GM13977 (cell line): ENCODE measurements around the gene JCAD.

Experiments
- DNase-seq: peaks from one replicate; pipeline ENCODE4 v3.0.0; 2012; ENCODE audit warnings: low spot score
- CTCF ChIP-seq: IDR thresholded peaks from 2 replicates; pipeline ENCODE4 v1.5.1; 2012; ENCODE audit warnings: mild to moderate bottlenecking, control low read depth; ENCODE audit not compliant: insufficient read depth; ENCODE audit errors: extremely low read depth, missing control alignments
- in situ Hi-C: fragments of 300-500 bp; cut with MboI; formaldehyde crosslinking; loops from one replicate; pipeline ENCODE4 v1.12.0; 2022; ENCODE audit warnings: low sequenced_read_pairs, low pct_unique_long_range_greater_than_20kb, mixed read lengths, inconsistent platforms; ENCODE audit not compliant: unreplicated experiment

JCAD gene

GRCh38 chr10:30083934-30084333 lies 24.5 kb upstream of the JCAD start:
- no peak for DNase-seq
- no peak for TF ChIP-seq CTCF
- in situ Hi-C loops: no loop called here

GRCh38 chr10:30081182-30081581 lies 21.8 kb upstream of the JCAD start:
- DNase-seq: no peak
- in situ Hi-C loops: no loop called here
- TF ChIP-seq CTCF: no peak

GRCh38 chr10:30080161-30080560 lies 20.8 kb upstream of the JCAD start:
- no peak for DNase-seq
- in situ Hi-C loops: no loop called here

GRCh38 chr10:30079408-30079807 lies 20.0 kb upstream of the JCAD start:
- in situ Hi-C loops: no loop called here
- no peak for DNase-seq
- TF ChIP-seq CTCF: no peak

More at GRCh38 chr10:30080161-30080560, 20.8 kb upstream of the JCAD start:
- TF ChIP-seq CTCF: no peak

- DNase-seq: no peak
- no peak for TF ChIP-seq CTCF
- in situ Hi-C loops: no loop called here
Measured at GRCh38 chr10:30075481-30075880, 16.1 kb upstream of the JCAD start.

- in situ Hi-C loops: no loop called here
- no peak for DNase-seq
- no peak for TF ChIP-seq CTCF
Measured at GRCh38 chr10:30074933-30075332, 15.5 kb upstream of the JCAD start.

GRCh38 chr10:30074090-30074489 lies 14.7 kb upstream of the JCAD start:
- DNase-seq: no peak
- TF ChIP-seq CTCF: no peak
- in situ Hi-C loops: no loop called here
